Gastroesophageal sphincter (tissue), 3 donors: ENCODE measurements around the gene CD1D.

Source experiments
- CTCF ChIP-seq, 4 experiments: fragments of 200-600 bp in 2 of 4; fragments of 450-650 bp in 2 of 4; sonication (generic) in 1 of 4; IDR thresholded peaks; one replicate each; pipeline ENCODE4 v1.5.1; 2017 to 2019; ENCODE audit warnings: antibody characterized with exemption in 4 of 4, mild to moderate bottlenecking in 2 of 4, moderate library complexity in 2 of 4
- POLR2A ChIP-seq, 2 donors: fragments of 450-650 bp; IDR thresholded peaks; one replicate each; pipeline ENCODE4 v1.6.1; 2017; ENCODE audit warnings: antibody characterized with exemption in 2 of 2, mild to moderate bottlenecking in 2 of 2, moderate library complexity in 1 of 2

GRCh38 chr1:158146165-158146564 lies 34.5 kb upstream of the CD1D start:
- TF ChIP-seq POLR2A (IDR thresholded peaks at IDR 0.05), result no peak
- no peak for TF ChIP-seq CTCF (IDR thresholded peaks at IDR 0.05)
